ENCODE data around the gene CTRB2. TPM values are rescaled to one million over a fixed set of nuclear protein-coding genes. Genes with fewer than 3 reads are reported as not detected.
A peak's percentile ranks its signal among the peaks of the same experiment; 100 is the strongest.

CTRB2 gene
- total and polyA plus RNA-seq, 2 of the 8 experiments (the other 6 are each of a cell fraction or from before 2014, with no cell fraction given) = not detected

DNA sequence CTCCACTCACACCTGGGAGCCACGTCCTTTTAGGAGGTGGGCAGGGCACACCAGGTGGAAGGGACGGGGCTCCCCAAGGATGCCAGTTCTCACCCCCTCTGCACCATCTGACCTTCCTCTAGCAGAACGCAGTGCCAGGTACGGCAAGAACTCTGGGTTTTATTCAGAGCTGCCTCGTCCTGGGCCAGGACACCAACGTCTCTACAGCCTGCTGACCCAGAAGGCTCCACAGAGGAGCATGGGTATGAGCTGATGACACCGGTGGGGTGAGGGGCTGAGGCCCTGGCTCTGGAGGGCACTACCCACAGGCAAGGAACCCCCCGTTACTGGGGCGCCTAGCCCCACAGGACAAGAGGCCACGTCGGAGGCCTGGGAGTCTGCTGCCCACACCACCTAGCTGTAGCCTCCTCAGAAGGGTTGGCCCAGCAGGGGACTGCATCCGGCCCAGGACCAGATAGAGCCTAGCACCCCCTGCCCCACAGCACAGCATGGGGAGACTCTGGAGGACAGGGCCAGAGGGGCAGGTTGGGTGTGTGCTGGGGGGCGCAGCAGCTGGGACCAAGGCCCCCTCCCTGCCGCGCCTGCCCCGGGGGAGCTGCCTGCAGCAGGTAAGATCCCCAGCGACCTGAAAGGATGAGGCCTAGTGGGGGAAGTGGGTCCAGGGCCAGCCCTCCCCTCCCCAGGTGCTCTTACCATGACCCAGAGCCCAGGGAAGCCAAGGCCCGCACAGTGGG lies 30.6 kb upstream of the CTRB2 start:
- POLR2A ChIA-PET (ENCODE audit: partially characterized antibody) = interaction anchor here (0.9 to 22.7 kb wide), 4 partner anchors 8 to 28 kb away, joined by 3 to 375 read pairs (median 6); partner anchors contain the start of gene BCAR1
- H3K27me3 ChIP-seq (replicated peaks in 1 of 4; ENCODE audit: control insufficient read depth in 3 of 4, extremely low read depth in 1 of 4, insufficient read depth in 3 of 4, low read length in 3 of 4) = no peaks in the 10 kb centered on the region
- H2AFZ ChIP-seq (ENCODE audit: low read length) = no peak overlapping the region
- H2BK12ac ChIP-seq (ENCODE audit: low read depth, low read length) = no peak overlapping the region
- DNase-seq (ENCODE audit: low read depth in 1 of 2, low spot score in 2 of 2) = no peak
- H3K4me2 ChIP-seq (ENCODE audit: insufficient read depth in 1 of 2, low read depth in 2 of 2, low read length in 2 of 2) = no peak overlapping the region
- no peak overlapping the region for H3K56ac ChIP-seq (replicated peaks; ENCODE audit: insufficient read length, low read depth, low read length)
- H3K23me2 ChIP-seq (ENCODE audit: low read depth, low read length) = no peaks in the 10 kb centered on the region
- no peak overlapping the region for H2BK15ac ChIP-seq (ENCODE audit: low read length)
- no peak overlapping the region for H4K91ac ChIP-seq (replicated peaks; ENCODE audit: insufficient read length, low read length)
- no peak overlapping the region for H2AK5ac ChIP-seq (ENCODE audit: low read depth, low read length)
- H3K79me2 ChIP-seq (ENCODE audit: control insufficient read depth in 1 of 2, insufficient read depth in 2 of 2, low read length in 2 of 2) = peaks cover 0 to 37% of the 10 kb centered on the region in 2 experiments; a peak in 2 of 4 replicates
- peaks cover 14% of the 10 kb centered on the region; the same call in 1 of the 2 replicates for H3K79me1 ChIP-seq (ENCODE audit: low read depth, low read length)
- H2BK20ac ChIP-seq (ENCODE audit: low read length) = no peak overlapping the region
- H3K36me3 ChIP-seq (ENCODE audit: control insufficient read depth in 2 of 4, insufficient read depth in 4 of 4, low read length in 3 of 4) = peaks cover 6 to 55% (median 23%) of the 10 kb centered on the region in 4 experiments
- WGBS, 2 experiments (ENCODE audit: extremely low coverage in 1 of 2, insufficient coverage in 1 of 2, insufficient read length in 1 of 2, insufficient replicate concordance in 2 of 2, low coverage in 1 of 2, low lambda C conversion rate in 2 of 2, missing lambda C conversion rate in 1 of 2) = 94% methylated on average over 18 of the region's 18 CpGs; no CpG with 5 or more reads in 1 of the 2 experiments
- H4K5ac ChIP-seq (ENCODE audit: insufficient read length, low read depth, low read length) = no peak overlapping the region
- FAIRE-seq = no peak
- no peak overlapping the region for H3K14ac ChIP-seq (ENCODE audit: insufficient read length)
- CTCF ChIA-PET (ENCODE audit: partially characterized antibody) = interaction anchor here (0.6 to 10.8 kb wide), 8 partner anchors 10 to 67 kb away, joined by 3 to 236 read pairs (median 3); partner anchors contain the start of gene BCAR1
- peak overlapping the region; percentile 49; the same call in 1 of the 2 replicates for H3K27ac ChIP-seq (ENCODE audit: low read depth, low read length)
- H2BK120ac ChIP-seq (replicated peaks; ENCODE audit: low read depth, low read length) = no peak overlapping the region
- H2BK5ac ChIP-seq (ENCODE audit: low read depth, low read length) = 0 out of 2 replicates have a peak overlapping the region, but pooled peaks have one; percentile 5
- no peaks in the 10 kb centered on the region for H3K9me3 ChIP-seq (ENCODE audit: insufficient read depth in 2 of 2, low read depth in 1 of 2, low read length in 1 of 2)
- H3K4me1 ChIP-seq (replicated peaks in 1 of 4; ENCODE audit: control insufficient read depth in 3 of 4, insufficient read depth in 4 of 4, low read length in 3 of 4) = peaks cover 0 to 6% (median 2%) of the 10 kb centered on the region in 4 experiments; a peak in 2 of 7 replicates
- no peak overlapping the region for H3K4ac ChIP-seq (replicated peaks; ENCODE audit: insufficient read length, low read depth, low read length)
- H3K9ac ChIP-seq (replicated peaks in 1 of 4; ENCODE audit: extremely low read depth in 1 of 4, low read depth in 3 of 4, low read length in 3 of 4) = no peak overlapping the region
- no peak overlapping the region for H3K23ac ChIP-seq (ENCODE audit: insufficient read length)
- no peak overlapping the region; the same call in 1 of the 2 replicates for H4K8ac ChIP-seq (ENCODE audit: extremely low read depth, insufficient read depth, low read length)
- H3K18ac ChIP-seq (ENCODE audit: extremely low read depth, low read length) = no peak overlapping the region; the same call in 1 of the 2 replicates
- peaks cover 24 to 40% of the 10 kb centered on the region in 2 experiments for H4K20me1 ChIP-seq (replicated peaks in 1 of 2; ENCODE audit: control insufficient read depth in 1 of 2, insufficient read depth in 2 of 2, low read length in 2 of 2)
- H3K4me3 ChIP-seq (ENCODE audit: extremely low read depth in 1 of 4, insufficient read depth in 2 of 4, low read depth in 3 of 4, low read length in 4 of 4) = no peak overlapping the region
- TF ChIP-seq RAD21 (IDR thresholded peaks at IDR 0.05 in 1 of 2, conservative IDR thresholded peaks at IDR 0.05 in 1 of 2; ENCODE audit: low read depth in 2 of 2, low read length in 2 of 2) = no peak
- TF ChIP-seq SIRT6 (IDR thresholded peaks at IDR 0.05; ENCODE audit: low read length) = no peak
- no peak for TF ChIP-seq SIN3A (conservative IDR thresholded peaks at IDR 0.05 in 1 of 2, IDR thresholded peaks at IDR 0.05 in 1 of 2; ENCODE audit: low read depth in 1 of 2, low read length in 2 of 2)
- TF ChIP-seq JUN (IDR thresholded peaks at IDR 0.05; ENCODE audit: low read depth, low read length) = no peak
- TF ChIP-seq EP300 (IDR thresholded peaks at IDR 0.05; ENCODE audit: borderline replicate concordance in 1 of 2, low read depth in 2 of 2, low read length in 2 of 2) = no peak
- TF ChIP-seq CEBPB (IDR thresholded peaks at IDR 0.05; ENCODE audit: low read depth, low read length) = no peak
- no peak for TF ChIP-seq GTF2F1 (IDR thresholded peaks at IDR 0.05; ENCODE audit: borderline replicate concordance, low read depth, low read length)
- TF ChIP-seq CBX5 (IDR thresholded peaks at IDR 0.05; ENCODE audit: low read depth, low read length) = no peak
- TF ChIP-seq, protein P1, sequence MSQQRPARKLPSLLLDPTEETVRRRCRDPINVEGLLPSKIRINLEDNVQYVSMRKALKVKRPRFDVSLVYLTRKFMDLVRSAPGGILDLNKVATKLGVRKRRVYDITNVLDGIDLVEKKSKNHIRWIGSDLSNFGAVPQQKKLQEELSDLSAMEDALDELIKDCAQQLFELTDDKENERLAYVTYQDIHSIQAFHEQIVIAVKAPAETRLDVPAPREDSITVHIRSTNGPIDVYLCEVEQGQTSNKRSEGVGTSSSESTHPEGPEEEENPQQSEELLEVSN (IDR thresholded peaks at IDR 0.05) = no peak
- no peak for TF ChIP-seq NRF1 (IDR thresholded peaks at IDR 0.05; ENCODE audit: low read depth, low read length)
